K562 (cell line): ENCODE measurements around the gene WWP2. TPM values are rescaled to one million over a fixed set of nuclear protein-coding genes. Genes with fewer than 3 reads are reported as not detected.

Experiments
- ATAC-seq: fragments of 200-7000 bp; cut with Tn5 transposase; 3 replicates; pipeline ENCODE4 v1.9.1; 2020; ENCODE audit warnings: moderate library complexity
- BruUV-seq: library from RNA; stranded (reverse); fragments of 400-500 nt; replicated peaks from 2 replicates; lab custom pipeline; 2021; lab: Mats Ljungman, UMichigan
- CTCF ChIA-PET: fragments of 300-600 bp; formaldehyde crosslinking; extraction: SDS; loops from one replicate; lab custom pipeline; 2021; ENCODE audit warnings: low intra/inter-chr PET ratio; lab: Yijun Ruan, JAX
- POLR2A ChIA-PET: fragments of 300-600, 350-650 bp; sonication (Branson Sonifier 250); formaldehyde crosslinking; extraction: SDS; loops from one replicate; lab custom pipeline; 2021; ENCODE audit warnings: antibody characterized with exemption, inconsistent platforms; lab: Yijun Ruan, JAX
- DNase-seq, 4 experiments: peaks; one replicate each; pipeline versions ENCODE4 v3.0.0 to v3.0.0-alpha.2; 2011 to 2018; ENCODE audit warnings: low spot score in 3 of 4, mixed read lengths in 3 of 4; ENCODE audit errors: extremely low read depth in 1 of 4
- FAIRE-seq: peaks from 2 replicates; lab custom pipeline; 2011; peaks lifted over from hg19 to GRCh38; lab: Jason Lieb, UNC
- H2AFZ ChIP-seq: 2 replicates; pipeline ENCODE4 v1.6.0; 2011; ENCODE audit warnings: low read depth, low read length, control low read depth, inconsistent platforms
- H3K27ac ChIP-seq: fragments of 200-600 bp; 3 replicates; pipeline ENCODE4 v1.8.0; 2011; ENCODE audit warnings: low read depth, mild to moderate bottlenecking, control low read depth, inconsistent platforms, low read length, moderate library complexity, mixed read lengths; ENCODE audit errors: extremely low read depth
- H3K27me3 ChIP-seq, 2 experiments: fragments of 300-600 bp in 1 of 2; 2 replicates in 1 of 2; 3 replicates in 1 of 2; pipeline versions ENCODE4 v1.6.0 to v1.8.0; 2011; ENCODE audit warnings: inconsistent platforms in 2 of 2, low read length in 2 of 2, mild to moderate bottlenecking in 1 of 2, mixed read lengths in 1 of 2, moderate library complexity in 1 of 2; ENCODE audit not compliant: control insufficient read depth in 2 of 2, insufficient read depth in 2 of 2
- H3K36me3 ChIP-seq: fragments of 300-600 bp; 3 replicates; pipeline ENCODE4 v1.8.0; 2011; ENCODE audit warnings: mild to moderate bottlenecking, low read length, inconsistent platforms; ENCODE audit not compliant: control insufficient read depth, insufficient read depth
- H3K4me1 ChIP-seq, 2 experiments: fragments of 200-600 bp in 1 of 2; replicated peaks in 1 of 2; 2 replicates in 1 of 2; 3 replicates in 1 of 2; pipeline versions ENCODE4 v1.5.1 to v1.8.0; 2011; ENCODE audit warnings: inconsistent platforms in 2 of 2, low read length in 2 of 2, mild to moderate bottlenecking in 1 of 2, mixed read lengths in 1 of 2, moderate library complexity in 1 of 2; ENCODE audit not compliant: control insufficient read depth in 2 of 2, insufficient read depth in 2 of 2
- H3K4me2 ChIP-seq: 2 replicates; pipeline ENCODE4 v1.6.1; 2011; ENCODE audit warnings: low read length, control low read depth, inconsistent platforms, mixed read lengths; ENCODE audit not compliant: insufficient read depth
- H3K4me3 ChIP-seq: fragments of 200-600 bp; sonication (generic), shearing (Covaris generic); 2 replicates; pipeline ENCODE4 v1.5.1; 2016; ENCODE audit warnings: control low read depth, inconsistent platforms
- H3K79me2 ChIP-seq: fragments of 200-600 bp; 3 replicates; pipeline ENCODE4 v1.8.0; 2011; ENCODE audit warnings: low read length, inconsistent platforms; ENCODE audit not compliant: control insufficient read depth, insufficient read depth
- H3K9ac ChIP-seq, 2 experiments: 2 replicates each; pipeline versions ENCODE4 v1.6.0 to v1.6.1; 2011; ENCODE audit warnings: low read depth in 2 of 2, low read length in 2 of 2, control low read depth in 1 of 2, inconsistent platforms in 1 of 2, mild to moderate bottlenecking in 1 of 2, mixed read lengths in 1 of 2; ENCODE audit not compliant: insufficient read depth in 1 of 2
- H3K9me1 ChIP-seq: one replicate; pipeline ENCODE4 v1.6.0; 2011; ENCODE audit warnings: inconsistent platforms, mild to moderate bottlenecking, low read length, moderate library complexity; ENCODE audit not compliant: control insufficient read depth, insufficient read depth
- H3K9me3 ChIP-seq: replicated peaks from 2 replicates; pipeline ENCODE4 v1.5.1; 2011; ENCODE audit warnings: low read depth, low read length, inconsistent platforms; ENCODE audit not compliant: control insufficient read depth, insufficient read depth
- H4K20me1 ChIP-seq: replicated peaks from 2 replicates; pipeline ENCODE4 v1.6.1; 2011; ENCODE audit warnings: low read length, inconsistent platforms, mixed read lengths; ENCODE audit not compliant: control insufficient read depth, insufficient read depth
- EWSR1 ChIP-seq: fragments of 450-650 bp; IDR thresholded peaks from 2 replicates; pipeline ENCODE4 v1.6.1; 2018; ENCODE audit warnings: borderline replicate concordance, mild to moderate bottlenecking, low read depth, moderate library complexity; ENCODE audit not compliant: partially characterized antibody
- HDGF ChIP-seq: fragments of 450-650 bp; IDR thresholded peaks from 2 replicates; pipeline ENCODE4 v1.6.1; 2016
- MAFF ChIP-seq: IDR thresholded peaks from 2 replicates; pipeline ENCODE4 v1.6.1; 2012; ENCODE audit warnings: low read length, improper control_type of control experiment
- MEF2D ChIP-seq: conservative IDR thresholded peaks from 2 replicates; pipeline ENCODE4 v1.6.1; 2016; ENCODE audit warnings: low read depth, missing genetic modification characterization, missing compliant biosample characterization
- MTA3 ChIP-seq: fragments of 450-650 bp; formaldehyde crosslinking; IDR thresholded peaks from 2 replicates; pipeline ENCODE4 v1.6.1; 2017; ENCODE audit warnings: mild to moderate bottlenecking, borderline replicate concordance
- RBBP5 ChIP-seq: fragments of 200-600 bp; sonication (generic); IDR thresholded peaks from 2 replicates; pipeline ENCODE4 v1.6.1; 2012; ENCODE audit warnings: borderline replicate concordance, mild to moderate bottlenecking, low read length, control low read depth, inconsistent platforms; ENCODE audit not compliant: insufficient read depth, poor library complexity, severe bottlenecking
- SLC30A9 ChIP-seq: fragments of 250-450 bp; sonication (Bioruptor Pico); IDR thresholded peaks from 2 replicates; pipeline ENCODE4 v1.8.0; 2022; ENCODE audit warnings: mild to moderate bottlenecking, moderate library complexity
- SMARCB1 ChIP-seq: IDR thresholded peaks from 2 replicates; pipeline ENCODE4 v1.6.1; 2011; ENCODE audit warnings: improper control_type of control experiment, low read depth; ENCODE audit not compliant: insufficient read length
- TGIF2 ChIP-seq: sonication (generic); formaldehyde crosslinking; IDR thresholded peaks from 2 replicates; pipeline ENCODE4 v1.8.1; 2022; ENCODE audit warnings: mild to moderate bottlenecking, missing genetic modification reagents, moderate library complexity
- ZFX ChIP-seq: sonication (generic); formaldehyde crosslinking; IDR thresholded peaks from 2 replicates; pipeline ENCODE4 v1.8.0; 2022; ENCODE audit warnings: mild to moderate bottlenecking, missing genetic modification reagents, moderate library complexity
- WGBS: fragments of 100-300 bp; shearing (Covaris generic); methylation state at CpG from one replicate; pipeline ENCODE4 v1.1.6; 2016; ENCODE audit warnings: low coverage, mixed read lengths; ENCODE audit not compliant: insufficient coverage; ENCODE audit errors: missing lambda C conversion rate; 5-methylcytosine and 5-hydroxymethylcytosine counted together
- in situ Hi-C: fragments of 300-500 bp; cut with MboI; formaldehyde crosslinking; loops from 4 replicates; pipeline ENCODE4 v1.15.0; 2018; ENCODE audit warnings: inconsistent platforms, mixed read lengths
- intact Hi-C: fragments of 100-400 bp; cut with micrococcal nuclease; formaldehyde crosslinking; loops from 2 replicates; pipeline ENCODE4 v1.14.2; 2022
- polyA plus RNA-seq, 8 experiments: library from polyadenylated mRNA; depleted of rRNA in 4 of 8; stranded (reverse) in 5 of 8; unstranded in 3 of 8; fragments of >200 nt; fragmentation: Nextera tagmentation in 2 of 8; fragmentation: Illumina TruSeq in 1 of 8; extraction: Ambion mirVana in 2 of 8; extraction: Trizol in 1 of 8; gene quantifications; 2 replicates each; pipeline versions ENCODE4 v1.2.1 to v1.2.3, GENCODE V29; 2011 to 2014; ENCODE audit warnings: inconsistent platforms in 1 of 8, missing spikeins in 1 of 8
- total RNA-seq, 7 experiments: library from RNA; depleted of rRNA in 6 of 7; stranded (reverse); fragments of >200 nt in 6 of 7; fragmentation: Illumina TruSeq in 2 of 7; extraction: Trizol in 2 of 7; gene quantifications; 2 replicates each; pipeline versions ENCODE4 v1.2.1 to v1.2.3, GENCODE V29; 2011 to 2021; ENCODE audit warnings: low replicate concordance in 1 of 7
- TF ChIP-seq, protein P1 (sequence below): fragments of 250-450 bp; sonication (Bioruptor Pico); IDR thresholded peaks from 2 replicates; pipeline ENCODE4 v1.4.0; 2020

The WWP2 gene
- total and polyA plus RNA-seq, 9 of the 15 experiments (the other 6 are each of a cell fraction or from before 2014, with no cell fraction given) = 1.9 to 34.4 (median 14.6) TPM

DNA sequence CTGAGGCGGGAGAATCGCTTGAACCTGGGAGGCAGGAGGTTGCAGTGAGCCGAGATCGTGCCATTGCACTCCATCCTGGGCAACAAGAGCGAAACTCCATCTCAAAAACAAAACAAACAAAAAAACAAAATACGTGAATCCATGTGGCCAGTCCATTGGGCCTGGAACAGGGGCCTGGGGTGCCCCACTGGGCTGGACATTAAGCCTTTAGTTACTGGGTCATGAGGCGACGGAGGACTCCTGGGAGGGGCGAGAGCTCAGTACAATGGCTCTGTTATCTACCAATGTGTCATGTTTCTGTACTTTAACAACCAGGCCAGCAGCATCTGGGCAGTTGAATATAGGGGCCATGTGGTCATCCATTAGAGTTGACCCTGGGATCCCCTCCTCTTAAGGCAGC lies 170.1 kb downstream of the WWP2 start:
- in situ Hi-C loops = no loop called here
- FAIRE-seq = no peak
- WGBS = 81% methylated on average over 8 of the region's 9 CpGs
- no peaks in the 10 kb centered on the region for H3K79me2 ChIP-seq
- no peak for DNase-seq
- H3K4me1 ChIP-seq = 0 out of 5 replicates have a peak, but pooled peaks cover 0 to 3% of the 10 kb centered on the region in 2 experiments
- H2AFZ ChIP-seq = no peak overlapping the region
- BruUV-seq = no TSS peak
- H3K27ac ChIP-seq = no peak overlapping the region
- H4K20me1 ChIP-seq = no peaks in the 10 kb centered on the region
- ChIA-PET POLR2A (interaction anchor here (0.6 to 0.7 kb wide), 2 partner anchors 121 to 476 kb away, joined by 3 read pairs; no protein-coding TSS in a partner anchor), CTCF (no interaction called here)
- no peak overlapping the region for H3K9ac ChIP-seq
- peaks cover 2% of the 10 kb centered on the region for H3K9me1 ChIP-seq
- H3K36me3 ChIP-seq = peaks cover 42% of the 10 kb centered on the region; the same call in 1 of the 3 replicates
- H3K4me2 ChIP-seq = no peak overlapping the region
- ATAC-seq = no peak
- intact Hi-C loops = loop anchor here (5.0 kb wide), 1 partner anchor 225 kb away; no protein-coding TSS in a partner anchor
- H3K4me3 ChIP-seq = no peak overlapping the region
- TF ChIP-seq, protein P1, sequence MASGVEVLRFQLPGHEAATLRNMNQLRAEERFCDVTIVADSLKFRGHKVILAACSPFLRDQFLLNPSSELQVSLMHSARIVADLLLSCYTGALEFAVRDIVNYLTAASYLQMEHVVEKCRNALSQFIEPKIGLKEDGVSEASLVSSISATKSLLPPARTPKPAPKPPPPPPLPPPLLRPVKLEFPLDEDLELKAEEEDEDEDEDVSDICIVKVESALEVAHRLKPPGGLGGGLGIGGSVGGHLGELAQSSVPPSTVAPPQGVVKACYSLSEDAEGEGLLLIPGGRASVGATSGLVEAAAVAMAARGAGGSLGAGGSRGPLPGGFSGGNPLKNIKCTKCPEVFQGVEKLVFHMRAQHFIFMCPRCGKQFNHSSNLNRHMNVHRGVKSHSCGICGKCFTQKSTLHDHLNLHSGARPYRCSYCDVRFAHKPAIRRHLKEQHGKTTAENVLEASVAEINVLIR (CRISPR knock-in tag) = no peak
- no peak for TF ChIP-seq MTA3
- no peak for TF ChIP-seq HDGF
- no peak for TF ChIP-seq EWSR1
- TF ChIP-seq MEF2D (tag) = no peak
- no peak for TF ChIP-seq ZFX
- no peak for TF ChIP-seq SLC30A9 (CRISPR knock-in tag)
- TF ChIP-seq RBBP5 = no peak
- no peak for TF ChIP-seq SMARCB1
- no peak for TF ChIP-seq MAFF
- no peak for TF ChIP-seq TGIF2
- no peaks in the 10 kb centered on the region for H3K27me3 ChIP-seq
- H3K9me3 ChIP-seq = no peaks in the 10 kb centered on the region
